Stimulated activated CD8-positive, alpha-beta memory T cell treated with anti-CD3 and anti-CD28 coated beads, Interleukin-2, amount 100 ng/mL, for 1 hour (primary cell): ENCODE measurements around the gene PRLHR.

Source experiments
- DNase-seq, 2 donors: peaks; one replicate each; pipeline ENCODE4 v3.0.0-alpha.2; 2020; ENCODE audit warnings: low read depth in 2 of 2

The PRLHR gene

GRCh38 chr10:118563373-118563890 is 32.0 kb downstream of the PRLHR start:
- DNase-seq: no peak

- no peak for DNase-seq
Measured at GRCh38 chr10:118562851-118563250, 32.6 kb downstream of the PRLHR start.

- DNase-seq: no peak
Measured at GRCh38 chr10:118557946-118558345, 37.5 kb downstream of the PRLHR start.

DNA sequence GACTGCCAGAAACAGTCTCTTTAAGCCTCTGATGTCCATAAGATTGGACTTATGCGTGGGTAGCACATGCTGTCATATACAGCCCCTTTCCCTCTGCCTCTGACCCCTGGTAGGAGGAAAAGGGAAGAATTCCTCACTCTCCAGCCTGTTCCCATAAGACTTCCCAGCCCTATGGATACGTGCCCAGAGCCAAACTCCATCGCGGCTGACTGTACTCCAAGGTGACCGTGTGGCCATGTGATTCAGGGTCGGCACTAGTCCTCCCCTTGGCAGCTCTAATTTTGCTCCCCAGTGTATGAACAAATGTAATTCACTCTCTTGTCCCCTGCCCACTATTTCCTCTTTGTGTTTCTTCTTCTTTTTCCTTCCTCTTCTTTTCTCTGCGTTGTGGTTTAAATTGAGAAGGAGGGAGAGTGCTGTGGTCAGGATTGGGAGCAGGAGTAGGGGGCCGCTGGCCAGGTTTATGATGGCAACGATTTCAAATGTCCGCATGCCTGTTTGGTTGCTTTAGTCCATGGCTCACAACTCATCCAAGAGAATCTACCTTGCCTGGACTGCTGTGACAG is 43.8 kb downstream of the PRLHR start:
- DNase-seq: no peak

- DNase-seq: no peak
Measured at GRCh38 chr10:118547282-118547681, 48.2 kb downstream of the PRLHR start.

GRCh38 chr10:118546479-118546878 is 49.0 kb downstream of the PRLHR start:
- no peak for DNase-seq

DNA sequence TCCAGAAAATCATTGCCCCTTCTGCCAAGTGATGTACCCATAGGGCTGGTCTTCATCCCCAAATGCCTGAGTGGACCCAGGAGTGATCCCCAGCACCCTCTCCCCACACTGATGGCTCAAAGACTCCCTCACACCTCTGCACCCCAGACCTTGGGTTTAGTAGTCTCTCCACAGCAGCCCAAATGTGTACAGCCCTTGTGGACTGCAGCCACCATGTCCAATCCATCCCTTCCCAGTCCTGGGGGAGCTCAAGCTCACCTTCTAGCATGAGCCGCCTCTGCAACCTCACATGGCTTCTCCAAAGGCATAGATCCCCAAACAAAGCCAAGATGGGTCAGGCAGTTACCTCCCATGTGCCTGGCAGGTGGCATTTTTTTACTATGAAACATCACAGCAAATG is 50.1 kb downstream of the PRLHR start:
- no peak for DNase-seq

DNA sequence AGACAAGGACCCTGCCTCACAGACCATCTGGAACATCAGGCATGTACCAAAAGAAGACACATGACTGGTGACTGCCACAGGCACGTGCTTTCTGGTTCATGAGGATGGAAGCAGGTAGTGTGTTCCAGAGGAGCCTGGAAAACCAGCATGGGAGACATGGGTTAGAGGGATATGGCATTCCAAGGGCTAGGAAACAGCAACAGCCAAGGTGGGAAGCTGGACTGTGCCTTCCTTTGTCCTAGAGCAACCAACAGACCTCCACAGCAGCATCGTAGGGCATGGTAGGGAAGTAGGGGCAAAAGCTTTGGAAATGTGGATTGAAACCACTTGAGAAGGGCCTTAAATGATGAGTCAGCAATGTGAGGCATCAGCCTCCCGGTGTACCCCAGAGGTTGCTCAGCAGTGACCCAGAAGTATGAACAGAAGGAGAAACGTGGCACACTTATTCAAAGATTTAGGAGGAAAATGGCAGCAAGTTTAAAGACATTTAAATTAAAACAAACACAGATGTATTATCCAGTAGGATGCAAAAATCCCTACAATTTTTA is 51.0 kb downstream of the PRLHR start:
- no peak for DNase-seq

- no peak for DNase-seq
Measured at GRCh38 chr10:118543714-118544400, 51.6 kb downstream of the PRLHR start.

GRCh38 chr10:118542745-118543144 is 52.7 kb downstream of the PRLHR start:
- DNase-seq: no peak

DNA sequence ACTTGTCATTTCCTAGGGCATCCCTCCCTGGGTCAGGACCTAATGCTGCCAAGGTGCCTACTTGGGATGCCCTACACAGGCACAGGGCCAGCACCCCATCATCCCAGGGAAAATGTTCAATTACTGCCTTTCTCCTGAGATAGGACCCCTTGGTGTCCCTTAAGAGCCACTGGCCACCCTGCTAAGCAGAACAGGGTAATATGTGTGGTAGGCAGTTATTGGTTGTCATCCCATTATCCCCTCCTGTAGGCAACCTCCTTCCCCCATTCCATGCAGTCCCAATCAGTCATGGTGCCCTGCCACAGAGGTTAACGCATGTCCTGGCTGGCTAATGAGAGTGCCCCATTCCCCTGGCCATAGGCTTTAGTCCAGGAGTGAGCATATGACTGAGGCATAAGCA is 53.2 kb downstream of the PRLHR start:
- DNase-seq: no peak

GRCh38 chr10:118541718-118542117 is 53.7 kb downstream of the PRLHR start:
- no peak for DNase-seq
